Eye (tissue), 1 donor: ENCODE measurements around the gene SLC12A7.
A peak's percentile ranks its signal among the peaks of the same experiment; 100 is the strongest.
"Not testable (repeated sequence)": the region's sequence is repeated elsewhere in the genome, so short reads cannot be mapped to it uniquely, and the experiment has no call there.

Source experiments
- DNase-seq: peaks from one replicate; pipeline ENCODE4 v3.0.0-alpha.2; 2015

The SLC12A7 gene

GRCh38 chr5:1109542-1110306 is 2.1 kb downstream of the SLC12A7 start:
- no peak for DNase-seq

GRCh38 chr5:1108865-1109174 is 3.0 kb downstream of the SLC12A7 start:
- no peak for DNase-seq

GRCh38 chr5:1108023-1108864 is 3.6 kb downstream of the SLC12A7 start:
- no peak for DNase-seq

GRCh38 chr5:1107167-1108022 is 4.5 kb downstream of the SLC12A7 start:
- DNase-seq = no peak

GRCh38 chr5:1106385-1107166 is 5.3 kb downstream of the SLC12A7 start:
- DNase-seq = no peak

GRCh38 chr5:1105350-1106265 is 6.3 kb downstream of the SLC12A7 start:
- no peak for DNase-seq

GRCh38 chr5:1104327-1105006 is 7.4 kb downstream of the SLC12A7 start:
- no peak for DNase-seq

GRCh38 chr5:1103505-1104326 is 8.1 kb downstream of the SLC12A7 start:
- no peak for DNase-seq

- DNase-seq = peak; percentile 39
Observed at GRCh38 chr5:1103093-1103492, 8.8 kb downstream of the SLC12A7 start.

- peak; percentile 73 for DNase-seq
Observed at GRCh38 chr5:1101961-1102713, 9.7 kb downstream of the SLC12A7 start.

GRCh38 chr5:1100664-1101574 is 10.9 kb downstream of the SLC12A7 start:
- DNase-seq = no peak

- peak; percentile 55 for DNase-seq
Observed at GRCh38 chr5:1099926-1100663, 11.8 kb downstream of the SLC12A7 start.

GRCh38 chr5:1098986-1099597 is 12.8 kb downstream of the SLC12A7 start:
- no peak for DNase-seq

- not testable (repeated sequence) for DNase-seq
Observed at GRCh38 chr5:1097988-1098385, 13.9 kb downstream of the SLC12A7 start.

GRCh38 chr5:1097381-1097987 is 14.4 kb downstream of the SLC12A7 start:
- DNase-seq = peak; percentile 46

GRCh38 chr5:1096838-1097237 is 15.0 kb downstream of the SLC12A7 start:
- DNase-seq = no peak
